ENCODE results near the gene HOXC5.

HOXC5 gene

DNA sequence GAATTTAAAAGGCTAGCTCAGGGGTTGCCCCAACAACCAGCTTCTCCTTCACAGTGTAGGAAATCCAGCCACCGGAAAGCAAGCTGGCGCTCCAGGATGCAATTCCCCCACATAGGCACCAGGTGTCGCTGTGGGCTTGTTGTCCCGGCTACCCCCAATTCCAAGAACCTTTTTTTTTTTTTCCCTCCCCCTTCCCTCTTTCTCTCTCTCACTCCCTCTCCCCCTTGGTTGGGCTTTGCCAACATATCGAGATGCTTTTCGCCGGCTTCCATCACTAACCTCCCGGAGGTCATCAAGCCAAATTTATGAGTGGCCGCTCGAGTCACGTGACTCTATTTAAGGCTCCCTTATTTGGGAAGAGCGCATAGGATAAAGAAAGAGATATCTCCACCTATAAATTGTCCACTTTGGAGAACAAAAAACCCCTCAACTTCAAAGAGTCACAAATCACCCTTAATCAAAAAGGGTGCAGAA lies at the start of gene HOXC5:
Gene HOXC5, plus strand, starts transcription at position 424 of the 474 bp plus-strand sequence. CDS start 73 bp downstream, outside the sequence.
- ATAC-seq, result no peak
- H3K36me3 Mint-ChIP-seq, result no peaks in the 10 kb centered on the region
- H3K27me3 Mint-ChIP-seq, result peaks cover 94% of the 10 kb centered on the region
- H3K4me1 Mint-ChIP-seq, result peaks cover 26% of the 10 kb centered on the region
- no peaks in the 10 kb centered on the region for H3K9me3 Mint-ChIP-seq
- no peak within 1 kb of the TSS for H3K27ac Mint-ChIP-seq
- H3K4me3 Mint-ChIP-seq, result peak within 1 kb of the TSS; percentile 68

DNA sequence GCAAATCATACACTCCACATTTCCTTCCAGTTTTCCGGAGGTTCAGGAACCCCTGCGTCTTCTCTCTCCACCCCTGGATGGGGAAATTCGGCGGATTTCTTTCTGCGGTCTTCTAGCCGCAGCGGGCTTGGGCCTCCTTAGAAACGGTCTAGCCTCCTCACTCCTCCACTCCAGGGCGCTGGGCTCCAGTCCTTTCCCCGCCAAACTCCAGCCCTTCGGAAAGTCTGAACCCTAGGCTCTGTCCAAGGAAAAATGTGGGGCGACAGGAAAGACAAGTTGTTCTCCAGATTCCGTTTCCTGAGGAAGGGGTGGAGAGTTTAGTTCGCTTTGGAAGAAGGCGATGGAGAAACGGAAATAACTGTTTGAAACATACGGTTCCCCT lies 49.3 kb upstream of the HOXC5 start:
- Mint-ChIP-seq H3K27ac (no peak overlapping the region), H3K4me3 (no peak overlapping the region), H3K27me3 (peaks cover 100% of the 10 kb centered on the region), H3K36me3 (no peaks in the 10 kb centered on the region), H3K4me1 (peaks cover 27% of the 10 kb centered on the region), H3K9me3 (no peaks in the 10 kb centered on the region)
- ATAC-seq, result no peak

- Mint-ChIP-seq H3K27me3 (peaks cover 100% of the 10 kb centered on the region), H3K9me3 (no peaks in the 10 kb centered on the region), H3K27ac (no peak overlapping the region), H3K4me1 (peaks cover 32% of the 10 kb centered on the region), H3K36me3 (no peaks in the 10 kb centered on the region), H3K4me3 (no peak overlapping the region)
- no peak for ATAC-seq
Measured at GRCh38 chr12:53983950-53984572, 48.8 kb upstream of the HOXC5 start.

DNA sequence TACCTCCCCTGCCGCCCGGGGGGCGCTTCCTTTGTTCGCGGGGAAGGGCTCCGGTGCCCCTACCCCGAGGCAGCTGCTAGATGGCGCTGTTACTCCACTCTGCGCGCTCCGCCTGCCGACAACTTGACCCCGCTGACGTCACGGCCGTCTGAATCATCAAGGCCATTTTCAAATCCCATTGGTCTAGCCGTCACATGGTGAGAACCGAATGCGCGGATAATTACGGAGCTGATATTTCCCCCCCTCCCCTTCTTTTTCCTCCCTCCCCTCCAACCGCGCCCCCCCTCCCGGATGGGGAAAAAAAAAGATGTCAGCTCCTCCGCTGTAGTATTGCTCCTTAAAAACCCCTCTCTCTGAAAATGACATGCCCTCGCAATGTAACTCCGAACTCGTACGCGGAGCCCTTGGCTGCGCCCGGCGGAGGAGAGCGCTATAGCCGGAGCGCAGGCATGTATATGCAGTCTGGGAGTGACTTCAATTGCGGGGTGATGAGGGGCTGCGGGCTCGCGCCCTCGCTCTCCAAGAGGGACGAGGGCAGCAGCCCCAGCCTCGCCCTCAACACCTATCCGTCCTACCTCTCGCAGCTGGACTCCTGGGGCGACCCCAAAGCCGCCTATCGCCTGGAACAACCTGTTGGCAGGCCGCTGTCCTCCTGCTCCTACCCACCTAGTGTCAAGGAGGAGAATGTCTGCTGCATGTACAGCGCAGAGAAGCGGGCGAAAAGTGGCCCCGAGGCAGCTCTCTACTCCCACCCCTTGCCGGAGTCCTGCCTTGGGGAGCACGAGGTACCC lies 47.8 kb upstream of the HOXC5 start, which contains the start of gene HOXC10:
Gene HOXC10, plus strand, starts transcription at position 246 of the 791 bp plus-strand sequence. Its CDS starts 114 bp downstream, at position 360.
- H3K27ac Mint-ChIP-seq, result no peak within 1 kb of the TSS
- peaks cover 41% of the 10 kb centered on the region for H3K4me1 Mint-ChIP-seq
- peak within 1 kb of the TSS; percentile 38 for H3K4me3 Mint-ChIP-seq
- H3K27me3 Mint-ChIP-seq, result peaks cover 100% of the 10 kb centered on the region
- H3K9me3 Mint-ChIP-seq, result no peaks in the 10 kb centered on the region
- H3K36me3 Mint-ChIP-seq, result no peaks in the 10 kb centered on the region
- ATAC-seq, result no peak

GRCh38 chr12:53985692-53985993 lies 47.2 kb upstream of the HOXC5 start:
- Mint-ChIP-seq H3K4me1 (peaks cover 41% of the 10 kb centered on the region), H3K27ac (no peak overlapping the region), H3K36me3 (no peaks in the 10 kb centered on the region), H3K4me3 (peak overlapping the region; percentile 38), H3K27me3 (peaks cover 100% of the 10 kb centered on the region), H3K9me3 (no peaks in the 10 kb centered on the region)
- ATAC-seq, result no peak

DNA sequence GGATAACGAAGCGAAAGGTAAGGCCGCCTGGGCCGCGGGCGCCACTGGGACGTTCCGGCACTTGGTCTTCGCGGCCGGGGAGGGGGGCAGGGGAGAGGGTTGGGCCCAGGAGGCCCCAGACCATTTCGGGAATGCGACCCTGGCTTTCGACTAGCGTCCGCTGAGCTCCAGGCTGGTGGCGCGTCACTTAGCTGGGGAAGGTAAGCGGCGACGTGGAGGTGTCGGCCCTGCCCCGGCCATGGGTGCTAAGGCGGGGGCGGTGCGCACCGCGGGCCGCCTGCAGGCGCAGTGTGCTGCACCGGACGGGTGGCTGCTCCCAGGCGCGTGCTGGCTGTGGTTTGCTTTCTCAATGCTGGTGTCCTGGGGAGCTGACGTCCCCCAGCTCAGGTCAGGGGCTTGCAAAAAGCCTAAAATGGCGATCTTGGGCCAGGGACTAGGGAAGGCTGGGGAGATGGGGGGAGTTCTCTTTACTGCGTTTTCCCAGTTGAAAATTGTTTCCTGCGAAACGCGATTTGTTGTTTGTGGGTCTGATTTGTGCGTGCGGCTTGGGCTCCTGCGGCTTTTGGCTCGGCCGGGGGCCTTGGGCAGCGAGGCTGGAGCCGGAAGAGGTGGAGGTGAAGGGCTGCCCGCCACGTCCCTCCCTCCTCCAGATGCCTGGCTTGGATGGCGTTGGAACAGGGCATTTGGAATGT lies 46.7 kb upstream of the HOXC5 start:
- H3K27me3 Mint-ChIP-seq, result peaks cover 100% of the 10 kb centered on the region
- H3K9me3 Mint-ChIP-seq, result no peaks in the 10 kb centered on the region
- no peaks in the 10 kb centered on the region for H3K36me3 Mint-ChIP-seq
- no peak for ATAC-seq
- no peak overlapping the region for H3K27ac Mint-ChIP-seq
- no peak overlapping the region for H3K4me3 Mint-ChIP-seq
- peaks cover 40% of the 10 kb centered on the region for H3K4me1 Mint-ChIP-seq

DNA sequence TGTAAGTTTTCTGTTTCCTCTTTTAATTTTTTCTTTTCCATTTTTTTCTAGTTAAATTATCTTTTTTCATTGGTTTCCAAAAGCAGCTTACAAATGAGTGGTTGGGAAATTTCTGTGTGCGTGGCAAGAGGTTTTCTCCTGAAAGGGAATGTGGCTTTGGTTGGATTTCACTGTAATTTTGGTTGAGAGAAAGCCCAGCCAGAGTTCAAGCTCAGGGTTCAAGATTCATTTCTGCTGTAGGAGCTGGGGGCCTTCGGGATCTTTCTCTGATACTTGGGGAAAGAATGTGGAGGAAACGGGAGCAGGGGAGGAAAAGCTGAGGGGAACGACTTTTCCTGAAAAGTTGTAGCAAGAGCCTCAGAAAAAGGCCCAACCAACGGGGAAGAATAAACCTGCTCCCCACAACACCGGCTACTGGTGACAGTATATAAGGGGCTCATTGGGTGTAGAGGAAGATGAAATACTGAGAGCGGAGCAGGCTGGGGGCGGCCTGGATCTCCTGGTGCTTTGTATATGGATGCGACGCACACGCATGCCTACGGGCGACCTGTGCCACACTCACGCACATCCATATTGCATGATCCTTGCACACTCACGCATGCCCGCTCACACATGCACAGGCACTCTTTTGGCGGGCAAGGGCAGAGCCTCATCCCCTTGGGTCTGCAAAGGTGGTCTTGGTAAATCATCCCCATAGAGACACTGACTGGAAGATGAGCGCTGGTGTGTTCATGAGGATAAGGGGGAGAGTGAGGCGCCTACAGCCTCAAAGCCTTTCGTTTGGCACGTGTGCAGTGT lies 46.0 kb upstream of the HOXC5 start:
- H3K4me1 Mint-ChIP-seq, result peaks cover 40% of the 10 kb centered on the region
- H3K27me3 Mint-ChIP-seq, result peaks cover 100% of the 10 kb centered on the region
- no peak overlapping the region for H3K4me3 Mint-ChIP-seq
- no peaks in the 10 kb centered on the region for H3K9me3 Mint-ChIP-seq
- ATAC-seq, result no peak
- no peaks in the 10 kb centered on the region for H3K36me3 Mint-ChIP-seq
- H3K27ac Mint-ChIP-seq, result no peak overlapping the region

DNA sequence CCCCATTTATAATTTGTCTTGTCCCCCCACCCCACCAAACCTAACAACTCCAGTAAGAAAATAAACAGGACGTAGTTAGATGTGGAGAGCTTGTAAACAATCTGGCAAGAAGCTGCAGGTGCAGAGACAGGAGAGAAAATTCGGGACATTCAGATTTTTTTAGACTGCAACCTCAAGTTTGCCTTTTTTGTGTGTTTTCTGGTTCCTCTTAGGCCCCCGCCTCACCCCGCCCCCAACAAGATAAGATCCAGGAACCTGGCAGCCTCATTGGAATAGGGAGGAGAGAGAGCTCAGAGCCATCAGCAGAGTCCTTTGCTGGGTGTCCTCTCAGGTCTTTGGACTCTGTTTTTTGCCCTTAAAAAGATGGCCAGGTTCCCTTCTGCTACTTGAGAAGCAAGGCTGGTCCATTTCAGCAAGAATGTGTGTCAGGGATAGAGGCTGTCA lies 45.0 kb upstream of the HOXC5 start:
- Mint-ChIP-seq H3K27ac (no peak overlapping the region), H3K36me3 (no peaks in the 10 kb centered on the region), H3K4me1 (peaks cover 40% of the 10 kb centered on the region), H3K27me3 (peaks cover 100% of the 10 kb centered on the region), H3K4me3 (no peak overlapping the region), H3K9me3 (no peaks in the 10 kb centered on the region)
- no peak for ATAC-seq

- Mint-ChIP-seq H3K4me3 (no peak overlapping the region), H3K9me3 (no peaks in the 10 kb centered on the region), H3K4me1 (peaks cover 41% of the 10 kb centered on the region), H3K27ac (no peak overlapping the region), H3K36me3 (no peaks in the 10 kb centered on the region), H3K27me3 (peaks cover 100% of the 10 kb centered on the region)
- no peak for ATAC-seq
Measured at GRCh38 chr12:53988541-53989226, 44.2 kb upstream of the HOXC5 start.

- ATAC-seq, result no peak
- no peak overlapping the region for H3K27ac Mint-ChIP-seq
- H3K9me3 Mint-ChIP-seq, result no peaks in the 10 kb centered on the region
Measured at GRCh38 chr12:53989227-53990113, 43.4 kb upstream of the HOXC5 start.

DNA sequence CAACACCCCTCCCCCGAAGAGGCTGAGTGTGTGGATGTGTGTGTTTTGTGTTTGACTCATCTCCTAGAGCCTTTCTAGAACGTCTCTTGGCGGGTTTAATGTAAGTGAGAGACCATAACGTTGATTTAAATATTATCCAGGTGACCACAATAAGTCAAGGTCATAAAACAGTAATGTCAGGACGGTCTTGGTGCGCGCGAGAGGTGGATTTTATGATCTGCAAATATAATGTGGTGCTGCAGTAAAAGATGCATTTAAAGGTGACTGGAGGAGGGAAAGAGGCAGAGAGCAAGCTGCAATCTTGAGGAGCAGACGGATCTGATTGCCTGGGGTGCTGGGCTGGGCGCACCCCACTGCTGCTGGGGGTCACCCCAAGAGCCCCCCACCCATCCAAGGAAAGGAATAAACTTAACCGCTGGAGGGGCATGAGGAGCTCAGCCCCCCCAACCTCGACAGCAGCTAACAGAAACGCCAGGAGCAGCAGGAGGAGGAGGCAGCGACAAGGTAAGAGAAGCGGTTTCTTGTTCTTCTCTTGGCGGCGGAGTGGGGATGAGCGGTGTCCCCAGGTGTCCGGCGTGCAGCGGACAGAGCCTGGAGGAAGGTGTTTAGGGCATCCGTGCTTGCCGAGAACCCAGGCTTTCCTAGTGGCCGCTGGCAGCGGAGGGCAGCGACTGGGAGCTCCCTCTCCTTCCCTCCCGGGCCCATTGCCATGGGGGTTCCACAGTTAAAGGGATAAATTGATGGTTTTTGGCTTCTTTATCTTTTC lies 42.4 kb upstream of the HOXC5 start:
- ATAC-seq, result no peak
- peaks cover 50% of the 10 kb centered on the region for H3K4me1 Mint-ChIP-seq

More at GRCh38 chr12:53989227-53990113, 43.4 kb upstream of the HOXC5 start:
- peaks cover 100% of the 10 kb centered on the region for H3K27me3 Mint-ChIP-seq
- peaks cover 47% of the 10 kb centered on the region for H3K4me1 Mint-ChIP-seq
- no peak overlapping the region for H3K4me3 Mint-ChIP-seq
- no peaks in the 10 kb centered on the region for H3K36me3 Mint-ChIP-seq

GRCh38 chr12:53991077-53991460 lies 41.8 kb upstream of the HOXC5 start:
- H3K9me3 Mint-ChIP-seq, result no peaks in the 10 kb centered on the region
- ATAC-seq, result no peak
- no peak overlapping the region for H3K4me3 Mint-ChIP-seq
- H3K27ac Mint-ChIP-seq, result no peak overlapping the region
- H3K4me1 Mint-ChIP-seq, result peaks cover 52% of the 10 kb centered on the region
- no peaks in the 10 kb centered on the region for H3K36me3 Mint-ChIP-seq
- peaks cover 100% of the 10 kb centered on the region for H3K27me3 Mint-ChIP-seq

More for the DNA sequence above, 42.4 kb upstream of the HOXC5 start:
- H3K27ac Mint-ChIP-seq, result no peak overlapping the region
- no peaks in the 10 kb centered on the region for H3K9me3 Mint-ChIP-seq
- no peaks in the 10 kb centered on the region for H3K36me3 Mint-ChIP-seq
- H3K4me3 Mint-ChIP-seq, result no peak overlapping the region
- H3K27me3 Mint-ChIP-seq, result peaks cover 100% of the 10 kb centered on the region

GRCh38 chr12:53992377-53992889 lies 40.4 kb upstream of the HOXC5 start:
- no peak overlapping the region for H3K4me3 Mint-ChIP-seq
- no peak for ATAC-seq
- no peak overlapping the region for H3K27ac Mint-ChIP-seq
- no peaks in the 10 kb centered on the region for H3K9me3 Mint-ChIP-seq
- H3K4me1 Mint-ChIP-seq, result peaks cover 58% of the 10 kb centered on the region
- H3K27me3 Mint-ChIP-seq, result peaks cover 100% of the 10 kb centered on the region
- no peaks in the 10 kb centered on the region for H3K36me3 Mint-ChIP-seq
